ENCODE data around the gene LYSMD4.

Gene LYSMD4

DNA sequence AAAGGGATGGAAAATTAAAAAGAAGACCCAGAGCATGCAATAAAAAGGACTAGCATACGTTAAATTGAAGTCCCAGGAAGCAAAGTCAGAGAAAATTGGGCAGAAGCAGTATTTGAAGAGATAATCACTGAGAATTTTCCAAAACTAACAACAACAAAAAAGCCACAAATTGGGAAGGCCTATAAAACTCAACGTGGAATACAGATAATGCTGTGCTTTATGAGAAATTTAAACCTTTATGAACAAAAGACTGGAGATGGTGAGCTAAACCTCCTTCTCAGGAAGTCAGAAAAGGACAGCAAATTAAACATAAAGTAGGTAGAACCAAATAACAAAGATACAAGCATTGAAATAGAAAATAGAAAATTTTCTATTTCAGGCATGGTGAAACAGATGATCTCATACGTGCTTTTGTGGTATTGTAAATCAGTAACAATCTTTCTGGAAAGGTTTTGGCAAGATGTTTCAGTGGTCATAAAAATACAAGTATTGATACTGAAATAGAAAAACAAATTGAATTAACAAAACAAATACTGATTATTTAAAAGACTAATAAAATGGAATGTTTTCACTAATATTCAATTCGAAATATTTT, 55.6 kb downstream of the LYSMD4 start (continued):
- TF ChIP-seq ZNF140 (tag by site-specific recombination; IDR thresholded peaks at IDR 0.05) (no peak), PRDM6 (tag by site-specific recombination; IDR thresholded peaks at IDR 0.05) (peak; percentile 90), ZFP41 (tag by site-specific recombination; IDR thresholded peaks at IDR 0.05; ENCODE audit: borderline replicate concordance) (no peak), ZNF843 (tag by site-specific recombination; IDR thresholded peaks at IDR 0.05) (peak; percentile 93), ZXDB (tag by site-specific recombination; IDR thresholded peaks at IDR 0.05) (peak; percentile 60), ZBTB11 (tag by site-specific recombination; conservative IDR thresholded peaks at IDR 0.05; ENCODE audit: low read depth) (no peak), GLIS2 (tag by site-specific recombination; IDR thresholded peaks at IDR 0.05) (no peak), SCRT2 (tag by site-specific recombination; IDR thresholded peaks at IDR 0.05) (no peak), ZNF19 (tag by site-specific recombination; IDR thresholded peaks at IDR 0.05; ENCODE audit: low read depth) (no peak), ZNF549 (tag by site-specific recombination; IDR thresholded peaks at IDR 0.05) (peak; percentile 52; the same call in 1 of the 2 replicates), ZNF571 (tag by site-specific recombination; IDR thresholded peaks at IDR 0.05) (no peak), HOXD13 (CRISPR knock-in tag; IDR thresholded peaks at IDR 0.05; ENCODE audit: borderline replicate concordance) (0 out of 2 replicates have a peak, but pooled peaks have one; percentile 50), ZNF174 (tag by site-specific recombination; IDR thresholded peaks at IDR 0.05) (no peak), ZNF610 (tag by site-specific recombination; IDR thresholded peaks at IDR 0.05; ENCODE audit: borderline replicate concordance) (no peak)

Measured in HEK293 (cell line).